ENCODE measurements around the gene PKD2L2. TPM values are rescaled to one million over a fixed set of nuclear protein-coding genes. Genes with fewer than 3 reads are reported as not detected.

The PKD2L2 gene
- total and polyA plus RNA-seq, 11 donors, result 0.08 to 1.1 (median 0.49) TPM; not detected in 2

DNA sequence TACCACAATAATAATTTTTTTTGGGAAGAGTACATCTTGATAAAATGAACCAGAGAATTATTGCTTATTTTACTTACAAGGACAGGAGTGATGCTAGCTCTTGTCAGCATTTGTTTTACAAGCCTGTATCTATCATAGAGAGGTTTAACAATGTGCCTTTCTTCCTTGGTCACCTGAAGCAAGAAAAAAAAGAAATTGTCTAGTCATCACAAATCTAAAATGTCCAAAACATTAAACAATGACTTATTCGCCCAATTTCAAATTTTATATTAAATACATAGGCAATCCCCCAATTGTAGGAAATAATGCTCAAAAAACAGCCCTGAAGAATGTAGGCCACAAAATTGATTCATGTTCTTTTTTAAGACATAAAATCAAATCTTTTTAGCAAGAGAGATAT lies 56.6 kb downstream of the PKD2L2 start:
- DNase-seq, result no peak
- intact Hi-C loops (cut with DNase I), result no loop called here
- Histone ChIP-seq H3K9me3 (no peaks in the 10 kb centered on the region), H3K4me1 (peaks cover 0 to 6% (median 0%) of the 10 kb centered on the region in 12 donors), H3K36me3 (peaks cover 0 to 100% (median 100%) of the 10 kb centered on the region in 9 donors), H3K27ac (no peak overlapping the region), H3K27me3 (no peaks in the 10 kb centered on the region), H3K4me3 (no peak overlapping the region)
- ATAC-seq, result no peak
- TF ChIP-seq POLR2A (IDR thresholded peaks at IDR 0.05), result no peak
- TF ChIP-seq, protein P1, sequence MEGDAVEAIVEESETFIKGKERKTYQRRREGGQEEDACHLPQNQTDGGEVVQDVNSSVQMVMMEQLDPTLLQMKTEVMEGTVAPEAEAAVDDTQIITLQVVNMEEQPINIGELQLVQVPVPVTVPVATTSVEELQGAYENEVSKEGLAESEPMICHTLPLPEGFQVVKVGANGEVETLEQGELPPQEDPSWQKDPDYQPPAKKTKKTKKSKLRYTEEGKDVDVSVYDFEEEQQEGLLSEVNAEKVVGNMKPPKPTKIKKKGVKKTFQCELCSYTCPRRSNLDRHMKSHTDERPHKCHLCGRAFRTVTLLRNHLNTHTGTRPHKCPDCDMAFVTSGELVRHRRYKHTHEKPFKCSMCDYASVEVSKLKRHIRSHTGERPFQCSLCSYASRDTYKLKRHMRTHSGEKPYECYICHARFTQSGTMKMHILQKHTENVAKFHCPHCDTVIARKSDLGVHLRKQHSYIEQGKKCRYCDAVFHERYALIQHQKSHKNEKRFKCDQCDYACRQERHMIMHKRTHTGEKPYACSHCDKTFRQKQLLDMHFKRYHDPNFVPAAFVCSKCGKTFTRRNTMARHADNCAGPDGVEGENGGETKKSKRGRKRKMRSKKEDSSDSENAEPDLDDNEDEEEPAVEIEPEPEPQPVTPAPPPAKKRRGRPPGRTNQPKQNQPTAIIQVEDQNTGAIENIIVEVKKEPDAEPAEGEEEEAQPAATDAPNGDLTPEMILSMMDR (IDR thresholded peaks at IDR 0.05), result no peak
- 93 to 99% (median 95%) methylated on average over 1 of the region's 1 CpG for WGBS, 4 donors

- H3K4me1 ChIP-seq, result peaks cover 0 to 41% (median 13%) of the 10 kb centered on the region in 12 donors
- H3K4me3 ChIP-seq, result peak overlapping the region in 2 of 12 donors; percentile 22 to 27
- peaks cover 0 to 95% (median 68%) of the 10 kb centered on the region in 9 donors for H3K36me3 ChIP-seq
- 56 to 61% (median 57%) methylated on average over 9 of the region's 9 CpGs for WGBS, 4 donors
- H3K9me3 ChIP-seq, result no peaks in the 10 kb centered on the region
- ATAC-seq (peak; percentile 80 to 96 (median 93)), DNase-seq (peak in 3 of 5 donors; percentile 29 to 52 (median 49))
- intact Hi-C loops (cut with DNase I), result no loop called here
- TF ChIP-seq, protein P1 (IDR thresholded peaks at IDR 0.05), result no peak
- TF ChIP-seq POLR2A (IDR thresholded peaks at IDR 0.05), result no peak
- H3K27me3 ChIP-seq, result no peaks in the 10 kb centered on the region
- H3K27ac ChIP-seq, result peak overlapping the region; percentile 3 to 76 (median 44)
Measured at GRCh38 chr5:137954131-137954879, 65.0 kb downstream of the PKD2L2 start.

DNA sequence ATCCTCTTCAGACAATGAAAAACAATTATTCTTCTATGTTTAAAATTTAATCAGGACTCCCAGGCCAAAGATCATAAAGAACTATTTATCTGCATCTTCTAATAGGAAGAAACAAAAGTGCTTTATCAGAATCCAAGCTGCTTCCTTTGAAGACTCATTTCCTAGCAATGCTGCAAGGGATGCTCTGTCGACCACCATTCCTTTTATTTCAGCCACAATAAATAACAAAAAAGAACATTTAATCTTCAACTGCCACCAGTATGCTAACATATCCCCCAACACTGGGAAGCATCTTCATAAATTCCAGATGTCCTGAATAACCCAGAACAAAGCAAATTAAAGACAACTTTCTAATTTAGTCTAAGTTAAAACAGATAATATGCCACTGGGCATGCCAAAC lies 68.7 kb downstream of the PKD2L2 start:
- DNase-seq, result no peak
- Histone ChIP-seq H3K4me1 (peaks cover 0 to 47% (median 13%) of the 10 kb centered on the region in 12 donors), H3K27me3 (no peaks in the 10 kb centered on the region), H3K27ac (no peak overlapping the region), H3K36me3 (peaks cover 0 to 91% (median 57%) of the 10 kb centered on the region in 9 donors), H3K9me3 (no peaks in the 10 kb centered on the region), H3K4me3 (no peak overlapping the region)
- intact Hi-C loops (cut with DNase I), result no loop called here
- no peak for TF ChIP-seq POLR2A (IDR thresholded peaks at IDR 0.05)
- TF ChIP-seq, protein P1 (IDR thresholded peaks at IDR 0.05), result no peak
- no peak for ATAC-seq
- WGBS, 4 donors, result 55 to 67% (median 60%) methylated on average over 1 of the region's 1 CpG

GRCh38 chr5:137959488-137959887 lies 70.2 kb downstream of the PKD2L2 start:
- Histone ChIP-seq H3K4me3 (no peak overlapping the region), H3K4me1 (peaks cover 0 to 31% (median 3%) of the 10 kb centered on the region in 12 donors), H3K9me3 (no peaks in the 10 kb centered on the region), H3K27me3 (no peaks in the 10 kb centered on the region), H3K36me3 (peaks cover 0 to 86% (median 58%) of the 10 kb centered on the region in 9 donors), H3K27ac (peak overlapping the region in 8 of 12 donors; percentile 7 to 55 (median 34))
- intact Hi-C loops (cut with DNase I), result no loop called here
- DNase-seq, result no peak
- no peak for TF ChIP-seq POLR2A (IDR thresholded peaks at IDR 0.05)
- TF ChIP-seq, protein P1 (IDR thresholded peaks at IDR 0.05), result no peak
- 48 to 65% (median 58%) methylated on average over 4 of the region's 4 CpGs for WGBS, 4 donors
- ATAC-seq, result peak; percentile 21 to 63 (median 44)
